ENCODE data around the gene HIPK4. TPM values are rescaled to one million over a fixed set of nuclear protein-coding genes. Genes with fewer than 3 reads are reported as not detected.

HIPK4 gene
- total RNA-seq, 1 donor from 2014 or later = 0.21 TPM

- Histone ChIP-seq H3K36me3 (peaks cover 16% of the 10 kb centered on the region), H3K9me3 (no peaks in the 10 kb centered on the region), H3K4me1 (peaks cover 15% of the 10 kb centered on the region), H3K4me3 (no peak overlapping the region), H3K27me3 (ENCODE audit: low read depth) (no peaks in the 10 kb centered on the region), H3K27ac (peak overlapping the region; percentile 56)
- ATAC-seq (no peak), DNase-seq (no peak)
- intact Hi-C loops (cut with DNase I) = no loop called here
- no peak for TF ChIP-seq CTCF (IDR thresholded peaks at IDR 0.05)
Measured at GRCh38 chr19:40392123-40392522, 2.1 kb upstream of the HIPK4 start.

GRCh38 chr19:40389404-40390083 is 437 bp downstream of the HIPK4 start:
- Histone ChIP-seq H3K27me3 (ENCODE audit: low read depth) (no peaks in the 10 kb centered on the region), H3K36me3 (no peaks in the 10 kb centered on the region), H3K9me3 (no peaks in the 10 kb centered on the region), H3K4me3 (no peak overlapping the region), H3K4me1 (peaks cover 15% of the 10 kb centered on the region), H3K27ac (no peak overlapping the region)
- intact Hi-C loops (cut with DNase I) = no loop called here
- ATAC-seq (no peak), DNase-seq (no peak)
- no peak for TF ChIP-seq CTCF (IDR thresholded peaks at IDR 0.05)

GRCh38 chr19:40388481-40388880 is 1.5 kb downstream of the HIPK4 start:
- Histone ChIP-seq H3K36me3 (no peaks in the 10 kb centered on the region), H3K4me1 (peaks cover 15% of the 10 kb centered on the region), H3K27me3 (ENCODE audit: low read depth) (no peaks in the 10 kb centered on the region), H3K9me3 (no peaks in the 10 kb centered on the region), H3K27ac (no peak overlapping the region), H3K4me3 (no peak overlapping the region)
- intact Hi-C loops (cut with DNase I) = no loop called here
- TF ChIP-seq CTCF (IDR thresholded peaks at IDR 0.05) = no peak
- DNase-seq (no peak), ATAC-seq (no peak)

GRCh38 chr19:40387155-40387554 is 2.8 kb downstream of the HIPK4 start:
- DNase-seq = no peak
- Histone ChIP-seq H3K27ac (no peak overlapping the region), H3K27me3 (ENCODE audit: low read depth) (no peaks in the 10 kb centered on the region), H3K9me3 (no peaks in the 10 kb centered on the region), H3K4me3 (no peak overlapping the region), H3K4me1 (peaks cover 2% of the 10 kb centered on the region), H3K36me3 (no peaks in the 10 kb centered on the region)
- no peak for ATAC-seq
- intact Hi-C loops (cut with DNase I) = no loop called here
- TF ChIP-seq CTCF (IDR thresholded peaks at IDR 0.05) = no peak

- H3K36me3 ChIP-seq = peaks cover 22% of the 10 kb centered on the region
- no peak for ATAC-seq
- H3K9me3 ChIP-seq = no peaks in the 10 kb centered on the region
- H3K4me3 ChIP-seq = no peak overlapping the region
- no peak for DNase-seq
- no peaks in the 10 kb centered on the region for H3K27me3 ChIP-seq (ENCODE audit: low read depth)
- no peaks in the 10 kb centered on the region for H3K4me1 ChIP-seq
- intact Hi-C loops (cut with DNase I) = no loop called here
- no peak overlapping the region for H3K27ac ChIP-seq
- TF ChIP-seq CTCF (IDR thresholded peaks at IDR 0.05) = no peak
Measured at GRCh38 chr19:40383668-40384248, 6.2 kb downstream of the HIPK4 start.
